Upper lobe of right lung (tissue), 1 donor: ENCODE measurements around the gene NDUFV2. TPM values are rescaled to one million over a fixed set of nuclear protein-coding genes. Genes with fewer than 3 reads are reported as not detected.

ENCODE experiments used
- ATAC-seq: fragments of 200-7000 bp; cut with Tn5 transposase; one replicate; pipeline ENCODE4 v1.9.1; 2020; ENCODE audit warnings: mild to moderate bottlenecking, moderate library complexity
- DNase-seq: peaks from one replicate; pipeline ENCODE4 v3.0.0-alpha.2; 2020
- H3K27ac ChIP-seq: fragments of 200-600 bp; one replicate; pipeline ENCODE4 v1.8.0; 2022
- H3K27me3 ChIP-seq: fragments of 200-600 bp; one replicate; pipeline ENCODE4 v1.8.0; 2022; ENCODE audit warnings: mild to moderate bottlenecking
- H3K36me3 ChIP-seq: fragments of 200-600 bp; one replicate; pipeline ENCODE4 v1.8.0; 2022
- H3K4me1 ChIP-seq: fragments of 200-600 bp; one replicate; pipeline ENCODE4 v1.8.0; 2022
- H3K4me3 ChIP-seq: fragments of 200-600 bp; one replicate; pipeline ENCODE4 v1.8.0; 2022; ENCODE audit warnings: mild to moderate bottlenecking
- H3K9me3 ChIP-seq: fragments of 200-600 bp; one replicate; pipeline ENCODE4 v1.8.0; 2022
- intact Hi-C: fragments of 100-400 bp; cut with DNase I; formaldehyde crosslinking; loops from one replicate; pipeline ENCODE4 v1.11.0; 2022
- total RNA-seq: library from RNA; stranded (reverse); fragmentation: NEBNext Ultra II Directional; extraction: Animal tissue kit (Norgen Biotek cat#: 25700); gene quantifications from one replicate; pipeline ENCODE4 v1.2.1, GENCODE V29; 2021
- TF ChIP-seq, protein P1 (sequence below): fragments of 200-600 bp; IDR thresholded peaks from one replicate; pipeline ENCODE4 v1.8.0; 2022; ENCODE audit warnings: antibody characterized with exemption
- donor health status: DM: no; HTN: yes; CAD: no; lungs with severe emphysema.

NDUFV2 gene
- total RNA-seq, 1 donor from 2014 or later, result 106 TPM

DNA sequence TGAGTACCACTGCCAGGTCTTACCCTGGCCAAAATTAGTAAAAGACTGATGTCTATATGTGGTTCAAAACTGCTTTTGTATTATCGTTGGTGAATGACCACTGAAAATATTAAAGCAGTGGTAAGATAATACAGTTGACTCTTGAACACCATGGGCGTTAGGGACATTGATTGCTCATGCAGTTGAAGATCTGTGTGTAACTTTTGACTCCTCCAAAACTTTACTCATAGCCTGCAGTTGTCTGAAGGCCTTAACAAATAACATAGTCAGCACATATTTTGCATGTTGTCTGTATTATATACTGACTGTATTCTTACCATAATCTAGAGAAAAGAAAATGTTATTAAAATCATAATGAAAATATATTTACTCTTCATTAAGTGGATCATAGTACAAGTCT, 28.3 kb downstream of the NDUFV2 start:
- Histone ChIP-seq H3K36me3 (peaks cover 77% of the 10 kb centered on the region), H3K4me3 (no peak overlapping the region), H3K27ac (no peak overlapping the region), H3K27me3 (no peaks in the 10 kb centered on the region), H3K4me1 (peaks cover 15% of the 10 kb centered on the region), H3K9me3 (no peaks in the 10 kb centered on the region)
- ATAC-seq (no peak), DNase-seq (no peak)
- TF ChIP-seq, protein P1, sequence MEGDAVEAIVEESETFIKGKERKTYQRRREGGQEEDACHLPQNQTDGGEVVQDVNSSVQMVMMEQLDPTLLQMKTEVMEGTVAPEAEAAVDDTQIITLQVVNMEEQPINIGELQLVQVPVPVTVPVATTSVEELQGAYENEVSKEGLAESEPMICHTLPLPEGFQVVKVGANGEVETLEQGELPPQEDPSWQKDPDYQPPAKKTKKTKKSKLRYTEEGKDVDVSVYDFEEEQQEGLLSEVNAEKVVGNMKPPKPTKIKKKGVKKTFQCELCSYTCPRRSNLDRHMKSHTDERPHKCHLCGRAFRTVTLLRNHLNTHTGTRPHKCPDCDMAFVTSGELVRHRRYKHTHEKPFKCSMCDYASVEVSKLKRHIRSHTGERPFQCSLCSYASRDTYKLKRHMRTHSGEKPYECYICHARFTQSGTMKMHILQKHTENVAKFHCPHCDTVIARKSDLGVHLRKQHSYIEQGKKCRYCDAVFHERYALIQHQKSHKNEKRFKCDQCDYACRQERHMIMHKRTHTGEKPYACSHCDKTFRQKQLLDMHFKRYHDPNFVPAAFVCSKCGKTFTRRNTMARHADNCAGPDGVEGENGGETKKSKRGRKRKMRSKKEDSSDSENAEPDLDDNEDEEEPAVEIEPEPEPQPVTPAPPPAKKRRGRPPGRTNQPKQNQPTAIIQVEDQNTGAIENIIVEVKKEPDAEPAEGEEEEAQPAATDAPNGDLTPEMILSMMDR, result no peak
- intact Hi-C loops, result no loop called here

DNA sequence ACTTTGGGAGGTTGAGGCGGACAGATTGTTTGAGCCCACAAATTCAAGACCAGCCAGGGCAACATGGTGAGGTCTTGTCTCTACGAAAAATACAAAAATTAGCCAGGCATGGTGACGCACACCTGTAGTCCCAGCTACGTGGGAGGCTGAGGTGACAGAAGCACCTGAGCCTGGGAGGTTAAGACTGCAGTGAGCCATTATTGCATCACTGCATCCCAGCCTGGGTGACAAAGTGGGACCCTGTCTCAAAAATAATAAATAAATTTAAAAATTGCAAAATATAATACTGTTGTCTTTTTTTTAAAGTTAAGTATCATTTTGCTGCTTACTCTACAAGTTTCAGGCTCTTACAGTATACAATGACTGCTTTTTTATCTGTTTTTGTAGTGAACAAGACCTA, 30.1 kb downstream of the NDUFV2 start:
- H3K36me3 ChIP-seq, result peaks cover 60% of the 10 kb centered on the region
- H3K27me3 ChIP-seq, result no peaks in the 10 kb centered on the region
- no peak overlapping the region for H3K27ac ChIP-seq
- ATAC-seq, result no peak
- peaks cover 16% of the 10 kb centered on the region for H3K4me1 ChIP-seq
- no peak overlapping the region for H3K4me3 ChIP-seq
- TF ChIP-seq, protein P1, result no peak
- no peaks in the 10 kb centered on the region for H3K9me3 ChIP-seq
- intact Hi-C loops, result no loop called here
- DNase-seq, result no peak

DNA sequence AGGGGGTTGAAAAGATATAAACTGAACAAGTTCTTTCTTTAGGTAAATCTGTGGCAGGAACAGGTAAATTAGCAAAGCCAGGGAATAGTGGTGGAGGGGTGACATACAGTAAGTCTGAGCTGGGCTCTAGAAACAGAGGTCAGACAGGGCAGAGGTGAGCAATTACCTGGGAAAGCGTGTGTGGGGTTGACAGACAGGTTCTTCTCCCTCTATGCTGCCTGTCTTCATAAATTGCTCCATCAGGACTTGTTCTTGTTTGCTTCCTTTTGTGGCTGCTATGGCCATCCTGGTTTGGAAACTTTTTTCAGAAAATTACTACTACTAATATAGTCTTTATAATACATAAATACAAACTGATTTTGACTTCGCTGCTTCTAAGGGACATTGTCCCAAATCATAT, 30.7 kb downstream of the NDUFV2 start:
- H3K36me3 ChIP-seq, result peaks cover 54% of the 10 kb centered on the region
- ATAC-seq (no peak), DNase-seq (no peak)
- no peaks in the 10 kb centered on the region for H3K9me3 ChIP-seq
- H3K4me3 ChIP-seq, result no peak overlapping the region
- H3K27ac ChIP-seq, result no peak overlapping the region
- peaks cover 12% of the 10 kb centered on the region for H3K4me1 ChIP-seq
- TF ChIP-seq, protein P1, result no peak
- H3K27me3 ChIP-seq, result no peaks in the 10 kb centered on the region
- intact Hi-C loops, result no loop called here

DNA sequence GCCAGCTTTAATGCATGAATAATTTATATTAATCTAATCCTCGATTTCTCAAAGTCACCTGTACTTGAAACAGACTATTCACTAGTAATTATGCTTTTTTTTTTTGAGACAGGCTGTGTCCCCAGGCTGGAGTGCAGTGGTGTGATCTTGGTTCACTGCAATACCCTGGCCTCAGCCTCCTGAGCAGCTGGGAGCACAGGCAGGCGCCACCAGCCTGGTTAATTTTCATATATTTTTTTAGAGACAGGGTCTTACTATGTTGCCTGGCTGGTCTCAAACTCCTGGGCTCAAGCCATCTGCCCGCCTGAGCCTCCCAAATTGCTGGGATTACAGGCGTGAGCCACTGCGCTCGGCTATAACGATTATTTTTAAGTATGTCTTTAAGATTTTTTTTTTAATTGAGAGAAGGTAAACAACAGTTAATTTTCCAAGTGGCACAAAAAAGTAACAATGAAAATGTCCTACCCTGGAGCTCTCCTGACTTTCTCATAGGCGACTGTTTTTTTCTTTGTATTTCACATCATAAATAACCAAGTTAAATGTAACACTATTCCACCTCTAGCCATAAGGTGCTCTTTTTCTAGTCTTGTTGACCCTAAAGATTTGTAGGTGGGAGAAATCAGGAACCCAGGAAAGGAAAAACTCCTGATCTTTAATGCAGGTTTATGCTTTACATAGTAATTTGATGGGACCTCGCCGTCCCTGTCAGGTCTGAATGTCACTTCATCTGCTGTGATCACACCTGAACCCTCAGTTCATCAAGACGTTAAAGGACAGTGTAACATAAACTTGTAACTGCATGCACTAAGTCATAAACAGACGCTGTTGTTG, 32.8 kb downstream of the NDUFV2 start:
- Histone ChIP-seq H3K9me3 (no peaks in the 10 kb centered on the region), H3K4me1 (peaks cover 31% of the 10 kb centered on the region), H3K4me3 (peak overlapping the region; percentile 80), H3K36me3 (peaks cover 33% of the 10 kb centered on the region), H3K27me3 (no peaks in the 10 kb centered on the region), H3K27ac (peak overlapping the region; percentile 96)
- DNase-seq (no peak), ATAC-seq (no peak)
- TF ChIP-seq, protein P1, result no peak
- intact Hi-C loops, result no loop called here

DNA sequence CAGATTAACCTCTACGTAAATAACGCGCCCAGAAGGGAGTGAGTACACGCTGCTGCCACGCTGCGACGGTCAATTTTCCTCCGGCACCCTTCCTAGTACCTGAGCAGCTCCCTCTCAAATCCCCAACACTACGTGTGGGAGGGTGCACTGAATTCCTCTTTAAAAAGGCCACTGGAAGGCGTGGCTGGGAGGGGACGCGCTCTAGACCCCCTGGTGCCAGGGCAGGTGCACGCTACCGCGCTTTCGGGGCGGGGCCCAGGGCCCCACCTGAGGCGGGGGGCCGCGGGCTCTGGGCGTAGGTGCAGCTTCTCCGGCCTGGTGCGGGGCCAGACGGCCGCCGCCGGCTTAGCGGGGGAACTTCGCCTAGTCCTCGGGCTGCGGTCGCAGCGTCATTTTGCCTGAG, 33.4 kb downstream of the NDUFV2 start:
- H3K27me3 ChIP-seq, result no peaks in the 10 kb centered on the region
- peaks cover 27% of the 10 kb centered on the region for H3K36me3 ChIP-seq
- peak overlapping the region; percentile 96 for H3K27ac ChIP-seq
- H3K4me1 ChIP-seq, result peaks cover 38% of the 10 kb centered on the region
- no peak for DNase-seq
- TF ChIP-seq, protein P1, result no peak
- H3K4me3 ChIP-seq, result peak overlapping the region; percentile 80
- intact Hi-C loops, result no loop called here
- H3K9me3 ChIP-seq, result no peaks in the 10 kb centered on the region
- ATAC-seq, result peak; percentile 46
